HCT116 (cell line): ENCODE measurements around the gene ORC4. TPM values are rescaled to one million over a fixed set of nuclear protein-coding genes. Genes with fewer than 3 reads are reported as not detected.

ENCODE experiments used
- ATAC-seq: fragments of 200-7000 bp; cut with Tn5 transposase; 2 replicates; pipeline ENCODE4 v1.9.1; 2020; ENCODE audit warnings: mild to moderate bottlenecking, moderate library complexity
- BruUV-seq: library from RNA; stranded (reverse); fragments of 400-500 nt; replicated peaks from 2 replicates; lab custom pipeline; 2021; lab: Mats Ljungman, UMichigan
- CTCF ChIA-PET: fragments of 300-600 bp; sonication (Branson Sonifier 250); formaldehyde crosslinking; loops from one replicate; lab custom pipeline; 2021; ENCODE audit warnings: antibody characterized with exemption; lab: Charles Lee
- POLR2A ChIA-PET: fragments of 300-600, 350-600 bp; sonication (Branson Sonifier 250); formaldehyde crosslinking; loops from one replicate; lab custom pipeline; 2021; ENCODE audit warnings: antibody characterized with exemption; lab: Charles Lee
- RAD21 ChIA-PET, 2 experiments: fragments of 300-600 bp; sonication (Branson Sonifier 250); formaldehyde crosslinking; loops; one replicate each; lab custom pipeline; 2023; ENCODE audit warnings: low total read pairs in 2 of 2; ENCODE audit not compliant: uncharacterized antibody in 2 of 2, unreplicated experiment in 2 of 2, low non-redundant PET in 1 of 2; lab: Charles Lee
- DNase-seq: peaks from one replicate; pipeline ENCODE4 v3.0.0-alpha.2; 2010; ENCODE audit warnings: low read depth, low spot score
- H2AFZ ChIP-seq: fragments of 200-600 bp; shearing (Covaris generic), sonication (generic); 2 replicates; pipeline ENCODE4 v1.6.1; 2017; ENCODE audit warnings: low read depth, mixed run types, mixed read lengths, antibody characterized with exemption, low read length; ENCODE audit not compliant: poor library complexity, severe bottlenecking
- H3K27ac ChIP-seq: 2 replicates; pipeline ENCODE4 v1.5.1; 2012; ENCODE audit warnings: low read depth, low read length
- H3K27me3 ChIP-seq: fragments of 200-600 bp; sonication (generic); 2 replicates; pipeline ENCODE4 v1.6.1; 2016; ENCODE audit warnings: mixed run types, low read length, mixed read lengths; ENCODE audit not compliant: insufficient read depth
- H3K36me3 ChIP-seq, 2 experiments: fragments of 200-500 bp in 1 of 2; fragments of 200-600 bp in 1 of 2; sonication (Bioruptor generic) in 1 of 2; sonication (generic) in 1 of 2; 2 replicates each; pipeline versions ENCODE4 v1.5.1 to v1.6.1; 2014 to 2016; ENCODE audit warnings: low read length in 2 of 2, inconsistent platforms in 1 of 2, mixed read lengths in 1 of 2, mixed run types in 1 of 2; ENCODE audit not compliant: insufficient read depth in 2 of 2, control insufficient read depth in 1 of 2
- H3K4me1 ChIP-seq, 2 experiments: fragments of 200-600 bp in 1 of 2; sonication (generic) in 1 of 2; 2 replicates each; pipeline versions ENCODE4 v1.5.1 to v1.6.1; 2012 to 2017; ENCODE audit warnings: low read length in 2 of 2, inconsistent platforms in 1 of 2, mild to moderate bottlenecking in 1 of 2, mixed read lengths in 1 of 2, mixed run types in 1 of 2, moderate library complexity in 1 of 2; ENCODE audit not compliant: insufficient read depth in 2 of 2, control insufficient read depth in 1 of 2
- H3K4me2 ChIP-seq: fragments of 200-600 bp; sonication (generic); 2 replicates; pipeline ENCODE4 v1.6.1; 2017; ENCODE audit warnings: mixed run types, low read length, mixed read lengths
- H3K4me3 ChIP-seq, 2 experiments: fragments of 200-600 bp in 1 of 2; sonication (generic) in 1 of 2; replicated peaks in 1 of 2; 2 replicates each; pipeline ENCODE4 v1.5.1; 2011 to 2016; ENCODE audit warnings: low read length in 2 of 2, control low read depth in 1 of 2, low read depth in 1 of 2, mild to moderate bottlenecking in 1 of 2, mixed read lengths in 1 of 2, mixed run types in 1 of 2
- H3K79me2 ChIP-seq: fragments of 200-600 bp; sonication (generic); 2 replicates; pipeline ENCODE4 v1.6.1; 2017; ENCODE audit warnings: mild to moderate bottlenecking, mixed run types, low read length, moderate library complexity, mixed read lengths; ENCODE audit not compliant: insufficient read depth
- H3K9ac ChIP-seq: fragments of 200-600 bp; sonication (generic); 2 replicates; pipeline ENCODE4 v1.6.1; 2016; ENCODE audit warnings: low read length, mixed read lengths
- H3K9me2 ChIP-seq: fragments of 200-600 bp; sonication (generic), shearing (Covaris generic); 2 replicates; pipeline ENCODE4 v1.6.1; 2017; ENCODE audit warnings: mixed run types, mild to moderate bottlenecking, moderate library complexity; ENCODE audit not compliant: insufficient read depth
- H3K9me3 ChIP-seq, 2 experiments: fragments of 200-500 bp in 1 of 2; fragments of 200-600 bp in 1 of 2; sonication (Bioruptor generic) in 1 of 2; sonication (generic) in 1 of 2; 2 replicates each; pipeline ENCODE4 v1.6.1; 2014 to 2017; ENCODE audit warnings: low read length in 2 of 2, mixed read lengths in 2 of 2, inconsistent platforms in 1 of 2, low read depth in 1 of 2, mild to moderate bottlenecking in 1 of 2, mixed run types in 1 of 2, moderate library complexity in 1 of 2; ENCODE audit not compliant: control insufficient read depth in 1 of 2, insufficient read depth in 1 of 2
- H4K20me1 ChIP-seq: fragments of 200-600 bp; sonication (generic), shearing (Covaris generic); 2 replicates; pipeline ENCODE4 v1.6.1; 2017; ENCODE audit warnings: mixed run types, mild to moderate bottlenecking, moderate library complexity; ENCODE audit not compliant: insufficient read depth
- CBX3 ChIP-seq: IDR thresholded peaks from 2 replicates; pipeline ENCODE4 v1.6.1; 2012; ENCODE audit warnings: low read depth
- CEBPB ChIP-seq: IDR thresholded peaks from 2 replicates; pipeline ENCODE4 v1.6.1; 2012; ENCODE audit warnings: low read depth
- POLR2AphosphoS5 ChIP-seq: IDR thresholded peaks from 2 replicates; pipeline ENCODE4 v1.6.1; 2011; ENCODE audit warnings: mild to moderate bottlenecking, low read depth, low read length, moderate library complexity
- RAD21 ChIP-seq: IDR thresholded peaks from 2 replicates; pipeline ENCODE4 v1.6.1; 2012; ENCODE audit warnings: low read depth, mild to moderate bottlenecking
- intact Hi-C: fragments of 100-400 bp; cut with micrococcal nuclease; formaldehyde crosslinking; loops from 2 replicates; pipeline ENCODE4 v1.10.0; 2022
- total RNA-seq: library from RNA; stranded (reverse); gene quantifications from one replicate; pipeline ENCODE4 v1.2.1, GENCODE V29; 2021; ENCODE audit not compliant: unreplicated experiment
- TF ChIP-seq, protein P1 (sequence below), 3 experiments: fragments of 200-600 bp in 1 of 3; sonication (generic) in 1 of 3; IDR thresholded peaks in 2 of 3; conservative IDR thresholded peaks in 1 of 3; 2 replicates each; pipeline ENCODE4 v1.5.1; 2012 to 2017; ENCODE audit warnings: low read depth in 2 of 3, low read length in 2 of 3, antibody characterized with exemption in 1 of 3, borderline replicate concordance in 1 of 3, control low read depth in 1 of 3, mild to moderate bottlenecking in 1 of 3, mixed read lengths in 1 of 3, mixed run types in 1 of 3, moderate library complexity in 1 of 3; ENCODE audit not compliant: insufficient read depth in 1 of 3

Gene ORC4
- total RNA-seq, 1 experiment from 2014 or later: 51.0 TPM

DNA sequence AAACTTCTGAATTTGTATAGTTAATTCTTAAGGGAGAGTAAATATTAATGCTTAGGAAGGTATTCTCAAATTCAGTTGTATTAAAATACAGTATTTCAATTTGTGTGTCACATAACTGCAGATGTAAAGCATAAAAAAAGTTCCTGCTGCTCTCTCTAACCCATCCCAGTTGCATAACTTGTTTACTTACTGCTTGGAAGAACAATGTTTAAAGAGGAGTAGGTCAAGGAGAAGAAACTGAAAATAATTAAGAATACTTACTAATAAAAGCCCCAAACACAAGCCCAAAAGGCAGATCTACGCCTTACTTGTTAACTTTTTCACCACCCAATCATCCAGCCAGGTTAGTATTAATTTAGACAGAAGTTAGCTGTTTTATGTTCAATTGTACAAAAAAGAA lies 81.2 kb downstream of the ORC4 start:
- ATAC-seq: no peak
- Histone ChIP-seq H3K4me3 (no peak overlapping the region), H3K27me3 (no peaks in the 10 kb centered on the region), H3K9ac (no peak overlapping the region), H3K4me1 (no peaks in the 10 kb centered on the region), H2AFZ (no peak overlapping the region)
- TF ChIP-seq POLR2AphosphoS5: no peak
- TF ChIP-seq, all 23 proteins: peak for 0
- Histone ChIP-seq H3K9me3 (no peaks in the 10 kb centered on the region), H3K36me3 (peaks cover 4 to 26% of the 10 kb centered on the region in 2 experiments; a peak in 2 of 4 replicates), H3K79me2 (no peaks in the 10 kb centered on the region), H3K4me2 (no peak overlapping the region), H3K27ac (no peak overlapping the region), H4K20me1 (no peaks in the 10 kb centered on the region), H3K9me2 (no peaks in the 10 kb centered on the region)
- POLR2A ChIA-PET: no interaction called here
- RAD21 ChIA-PET: no interaction called here
- CTCF ChIA-PET: no interaction called here
- DNase-seq: no peak
- intact Hi-C loops: no loop called here
- BruUV-seq: no TSS peak

DNA sequence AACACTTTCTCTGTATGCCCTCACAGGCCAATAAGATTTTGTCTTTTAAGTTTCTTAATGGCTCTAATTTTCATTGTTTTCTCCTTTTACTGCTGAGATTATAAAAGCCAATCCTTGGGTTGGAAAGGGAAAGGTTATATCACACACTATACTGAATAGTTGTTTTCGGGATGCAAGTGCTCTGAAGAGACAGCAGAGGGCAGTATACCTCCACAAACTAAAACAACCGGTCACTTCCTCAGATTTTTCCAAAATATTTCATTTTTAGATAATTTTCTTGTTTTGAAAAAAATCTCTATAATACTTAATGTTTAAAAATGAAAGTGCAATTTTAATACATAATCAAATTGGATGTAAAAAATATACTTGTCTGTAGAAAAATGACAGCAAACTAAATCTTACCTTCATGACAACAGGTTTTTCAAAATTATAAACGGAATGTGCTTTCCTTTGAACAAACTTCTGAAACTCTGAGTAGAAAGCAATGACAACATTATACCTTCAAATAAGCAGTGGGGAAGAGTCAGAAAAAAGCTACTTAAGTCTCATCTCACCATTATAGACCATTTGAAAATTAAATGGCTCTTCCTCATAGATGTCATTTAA lies 82.7 kb downstream of the ORC4 start:
- ChIA-PET POLR2A (no interaction called here), RAD21 (no interaction called here), CTCF (interaction anchor here (1.2 kb wide), 1 partner anchor 571 kb away, joined by 10 read pairs; no protein-coding TSS in a partner anchor)
- Histone ChIP-seq H3K9me2 (no peaks in the 10 kb centered on the region), H3K79me2 (no peaks in the 10 kb centered on the region), H4K20me1 (no peaks in the 10 kb centered on the region), H3K9me3 (no peaks in the 10 kb centered on the region), H2AFZ (no peak overlapping the region), H3K4me1 (no peaks in the 10 kb centered on the region), H3K4me2 (no peak overlapping the region), H3K27me3 (no peaks in the 10 kb centered on the region), H3K4me3 (no peak overlapping the region), H3K36me3 (peaks cover 4 to 28% of the 10 kb centered on the region in 2 experiments; a peak in 2 of 4 replicates), H3K9ac (no peak overlapping the region), H3K27ac (no peak overlapping the region)
- TF ChIP-seq, protein P1, sequence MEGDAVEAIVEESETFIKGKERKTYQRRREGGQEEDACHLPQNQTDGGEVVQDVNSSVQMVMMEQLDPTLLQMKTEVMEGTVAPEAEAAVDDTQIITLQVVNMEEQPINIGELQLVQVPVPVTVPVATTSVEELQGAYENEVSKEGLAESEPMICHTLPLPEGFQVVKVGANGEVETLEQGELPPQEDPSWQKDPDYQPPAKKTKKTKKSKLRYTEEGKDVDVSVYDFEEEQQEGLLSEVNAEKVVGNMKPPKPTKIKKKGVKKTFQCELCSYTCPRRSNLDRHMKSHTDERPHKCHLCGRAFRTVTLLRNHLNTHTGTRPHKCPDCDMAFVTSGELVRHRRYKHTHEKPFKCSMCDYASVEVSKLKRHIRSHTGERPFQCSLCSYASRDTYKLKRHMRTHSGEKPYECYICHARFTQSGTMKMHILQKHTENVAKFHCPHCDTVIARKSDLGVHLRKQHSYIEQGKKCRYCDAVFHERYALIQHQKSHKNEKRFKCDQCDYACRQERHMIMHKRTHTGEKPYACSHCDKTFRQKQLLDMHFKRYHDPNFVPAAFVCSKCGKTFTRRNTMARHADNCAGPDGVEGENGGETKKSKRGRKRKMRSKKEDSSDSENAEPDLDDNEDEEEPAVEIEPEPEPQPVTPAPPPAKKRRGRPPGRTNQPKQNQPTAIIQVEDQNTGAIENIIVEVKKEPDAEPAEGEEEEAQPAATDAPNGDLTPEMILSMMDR (IDR thresholded peaks at IDR 0.05 in 2 of 3, conservative IDR thresholded peaks at IDR 0.05 in 1 of 3; ENCODE audit: borderline replicate concordance in 1 of 3, insufficient read depth in 1 of 3, low read depth in 2 of 3, low read length in 2 of 3): peak; percentile 49 to 78 (median 76)
- no peak for TF ChIP-seq CEBPB
- no peak for TF ChIP-seq CBX3
- TF ChIP-seq RAD21: peak; percentile 78
- DNase-seq: peak; percentile 7
- peak; percentile 61; the same call in 1 of the 2 replicates for ATAC-seq
- no TSS peak for BruUV-seq
- intact Hi-C loops: loop anchor here (1.0 kb wide), 3 partner anchors 263 to 1052 kb away; no protein-coding TSS in a partner anchor
